ENCODE measurements around the gene ABCF3.

ABCF3 gene

DNA sequence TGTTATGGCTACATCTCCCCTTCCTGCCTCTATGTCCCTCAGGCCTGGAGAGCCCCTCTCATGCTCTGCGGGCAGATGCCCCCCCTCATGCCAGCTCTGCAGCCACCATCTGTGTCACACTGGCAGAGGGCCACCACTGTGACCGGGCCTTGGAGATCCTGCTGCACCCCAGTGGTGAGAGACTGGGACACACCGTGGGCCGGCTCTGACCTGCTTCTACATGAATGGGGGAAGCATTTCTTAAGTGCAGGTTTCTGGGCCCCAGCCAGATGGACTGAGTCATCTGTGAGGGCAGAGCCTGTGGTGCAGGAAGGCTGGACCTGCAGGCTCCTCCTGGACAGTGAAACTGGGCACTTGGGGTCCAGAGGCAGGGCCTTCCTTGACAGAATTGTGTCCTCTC, 48.2 kb downstream of the ABCF3 start:
- no peak for DNase-seq

DNA sequence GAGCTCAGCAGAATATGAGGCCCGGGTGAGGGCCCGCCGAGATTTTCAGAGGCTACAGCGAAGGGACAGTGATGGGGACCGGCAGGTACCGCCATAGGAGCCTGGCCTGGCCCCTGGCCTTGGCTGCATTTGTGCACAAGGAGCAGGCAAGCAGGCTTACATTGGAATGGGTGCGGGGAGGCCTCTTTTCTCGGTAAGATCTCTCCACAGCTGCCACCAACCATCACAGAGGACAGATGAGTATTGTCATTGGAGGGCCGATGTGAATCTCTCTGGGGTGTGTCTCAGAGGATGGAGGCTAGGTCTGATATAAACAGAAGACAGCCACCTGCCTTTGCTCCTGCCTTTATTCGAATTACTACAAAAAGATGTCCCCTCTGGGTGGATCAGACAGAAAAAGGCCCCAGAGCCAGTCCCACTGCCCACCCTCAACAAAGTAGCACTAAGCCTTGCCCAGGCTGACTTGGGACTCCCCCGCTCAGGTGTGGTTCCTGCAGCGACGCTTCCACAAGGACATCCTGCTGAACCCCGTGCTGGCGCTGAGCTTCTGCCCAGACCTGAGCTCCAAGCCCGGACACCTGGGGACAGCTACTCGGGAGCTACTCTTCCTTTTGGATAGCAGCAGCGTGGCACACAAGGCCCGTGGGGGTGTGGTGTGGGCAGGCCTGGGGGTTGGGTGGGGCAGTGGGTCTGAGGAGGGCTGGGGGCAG, 48.8 kb downstream of the ABCF3 start:
- no peak for DNase-seq

DNA sequence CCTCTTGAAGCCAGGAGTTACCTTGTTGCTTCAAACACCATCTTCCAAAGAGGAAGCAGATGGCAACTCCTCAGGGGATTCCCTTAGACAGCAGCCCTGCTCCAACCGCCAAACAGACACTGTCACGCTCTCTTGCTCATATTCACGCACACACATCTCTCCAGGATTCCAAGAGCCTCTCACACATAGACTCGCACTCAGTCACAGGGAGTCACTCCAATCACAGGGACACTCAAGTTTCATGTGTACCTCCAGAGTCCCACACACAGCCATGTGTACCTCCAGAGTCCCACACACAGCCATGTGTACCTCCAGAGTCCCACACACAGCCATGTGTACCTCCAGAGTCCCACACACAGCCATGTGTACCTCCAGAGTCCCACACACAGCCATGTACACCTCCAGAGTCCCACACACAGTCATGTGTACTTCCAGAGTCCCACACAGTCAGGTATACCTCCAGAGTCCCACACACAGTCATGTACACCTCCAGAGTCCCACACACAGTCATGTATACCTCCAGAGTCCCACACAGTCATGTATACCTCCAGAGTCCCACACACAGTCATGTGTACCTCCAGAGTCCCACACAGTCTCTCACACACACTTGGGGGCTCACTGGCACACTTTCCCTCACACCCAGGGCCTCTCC, 49.5 kb downstream of the ABCF3 start:
- DNase-seq, result no peak

DNA sequence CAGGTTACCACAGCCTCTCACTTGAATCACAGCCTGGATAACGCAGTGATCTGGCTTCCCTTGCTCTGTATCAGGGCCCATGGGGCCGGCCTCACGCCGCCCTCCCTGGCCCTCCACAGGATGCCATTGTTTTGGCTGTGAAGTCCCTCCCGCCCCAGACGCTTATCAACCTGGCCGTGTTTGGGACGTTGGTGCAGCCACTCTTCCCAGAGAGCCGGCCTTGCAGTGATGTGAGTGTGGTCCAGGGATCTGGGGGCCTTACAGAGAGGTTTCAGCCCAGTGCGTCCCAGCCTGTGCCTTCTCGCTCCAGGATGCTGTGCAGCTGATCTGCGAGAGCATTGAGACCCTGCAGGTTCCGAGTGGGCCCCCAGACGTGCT, 50.0 kb downstream of the ABCF3 start:
- DNase-seq, result no peak

DNA sequence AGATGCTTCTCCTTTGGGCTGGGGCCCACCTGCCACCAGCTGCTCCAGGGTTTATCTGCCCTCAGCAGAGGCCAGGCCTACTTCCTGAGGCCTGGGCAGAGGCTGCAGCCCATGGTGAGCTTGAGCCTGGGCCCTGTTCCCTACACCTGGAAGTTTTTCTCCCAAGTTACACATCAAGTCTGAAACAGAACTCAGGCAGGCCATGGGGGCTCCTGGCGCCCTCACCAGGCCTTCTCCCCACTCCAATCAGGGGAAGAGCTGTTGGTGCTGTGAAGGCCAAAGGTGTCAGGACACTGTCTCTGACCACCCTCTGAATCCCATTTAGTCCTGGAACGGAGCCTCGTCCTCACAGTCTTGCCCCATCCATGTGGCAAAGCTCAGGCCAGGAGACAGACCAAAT, 50.6 kb downstream of the ABCF3 start:
- DNase-seq, result no peak

DNA sequence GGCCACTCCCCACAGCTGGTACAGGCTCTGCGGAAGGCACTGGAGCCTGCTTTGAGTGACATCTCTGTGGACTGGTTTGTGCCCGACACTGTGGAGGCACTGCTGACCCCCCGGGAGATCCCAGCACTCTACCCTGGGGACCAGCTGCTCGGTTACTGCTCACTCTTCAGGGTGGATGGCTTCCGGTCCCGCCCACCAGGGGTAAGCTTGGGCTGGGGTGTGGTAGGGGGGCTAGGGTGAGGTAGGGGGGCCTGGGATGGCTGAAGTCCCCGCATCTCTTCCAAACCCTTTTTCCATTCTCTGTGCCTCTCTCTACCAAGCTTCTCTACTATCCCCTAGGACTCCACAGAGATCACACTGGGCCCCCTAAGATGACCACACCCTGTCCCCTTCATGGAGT, 51.2 kb downstream of the ABCF3 start:
- DNase-seq, result no peak

DNA sequence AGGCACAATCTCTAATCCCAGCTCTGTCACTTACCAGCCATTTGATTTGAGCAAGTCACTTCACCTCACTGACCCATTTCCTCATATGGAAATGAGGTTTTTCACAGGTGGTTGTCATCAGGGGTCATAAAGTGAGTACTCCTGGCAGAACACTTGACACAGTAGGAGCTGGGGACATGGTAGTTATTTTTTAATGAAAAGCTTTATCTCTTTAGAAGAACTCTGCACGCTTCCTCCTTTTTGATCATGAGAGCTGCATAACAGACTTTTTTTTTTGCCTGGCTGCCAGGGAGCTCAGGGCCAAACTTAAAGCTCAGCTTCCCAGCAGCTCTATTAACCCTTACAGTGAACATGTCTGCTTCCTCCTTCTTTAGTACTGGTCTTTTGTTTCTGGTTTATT, 51.8 kb downstream of the ABCF3 start:
- no peak for DNase-seq

DNA sequence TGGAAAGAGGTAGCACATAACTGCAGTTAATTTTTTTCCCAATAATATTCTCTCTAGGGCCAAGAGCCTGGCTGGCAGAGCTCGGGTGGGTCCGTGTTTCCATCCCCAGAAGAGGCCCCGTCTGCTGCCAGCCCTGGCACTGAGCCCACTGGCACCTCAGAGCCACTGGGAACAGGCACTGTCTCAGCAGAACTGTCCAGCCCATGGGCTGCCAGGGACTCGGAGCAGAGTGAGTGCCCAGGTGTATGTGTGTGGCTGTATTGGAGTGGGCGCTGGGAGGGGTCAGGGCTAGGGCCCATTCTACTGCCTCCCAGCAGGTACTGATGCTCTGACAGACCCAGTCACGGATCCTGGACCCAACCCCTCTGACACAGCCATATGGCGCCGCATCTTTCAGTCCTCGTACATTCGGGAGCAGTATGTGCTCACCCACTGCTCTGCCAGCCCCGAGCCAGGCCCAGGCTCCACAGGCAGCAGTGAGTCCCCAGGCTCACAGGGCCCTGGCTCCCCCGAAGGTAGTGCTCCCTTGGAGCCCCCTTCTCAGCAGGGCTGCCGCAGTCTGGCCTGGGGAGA, 52.3 kb downstream of the ABCF3 start:
- DNase-seq, result no peak

DNA sequence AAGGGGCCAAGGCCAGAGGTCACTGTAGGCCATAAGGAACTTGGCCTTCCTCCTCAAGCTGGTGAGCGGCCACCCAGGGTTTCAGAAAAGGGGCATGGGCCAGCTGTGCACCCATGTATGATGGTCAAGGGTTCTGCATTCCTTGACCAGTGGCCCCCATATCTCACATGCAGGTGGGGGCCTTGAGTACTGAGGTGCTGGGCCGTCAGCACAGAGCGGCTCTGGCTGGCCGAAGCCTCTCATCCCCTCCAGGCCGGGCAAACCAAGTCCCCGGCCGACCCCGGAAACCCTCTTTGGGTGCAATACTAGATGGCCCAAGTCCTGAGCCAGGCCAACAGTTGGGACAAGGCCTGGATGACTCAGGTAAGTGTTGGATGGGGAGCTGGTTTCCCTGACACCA, 53.2 kb downstream of the ABCF3 start:
- no peak for DNase-seq

DNA sequence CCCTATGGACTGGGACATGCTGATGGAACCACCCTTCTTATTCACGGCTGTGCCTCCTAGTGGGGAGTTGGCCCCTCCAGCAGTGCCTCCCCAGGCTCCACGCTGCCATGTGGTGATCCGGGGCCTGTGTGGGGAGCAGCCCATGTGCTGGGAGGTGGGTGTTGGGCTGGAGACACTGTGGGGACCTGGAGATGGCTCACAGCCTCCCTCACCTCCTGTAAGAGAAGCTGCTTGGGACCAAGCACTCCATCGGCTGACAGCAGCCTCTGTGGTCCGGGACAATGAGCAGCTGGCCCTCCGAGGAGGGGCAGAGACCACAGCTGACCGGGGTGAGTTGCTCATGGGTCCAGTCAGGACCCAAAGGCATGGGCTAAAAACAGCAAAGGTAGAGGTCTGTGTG, 53.7 kb downstream of the ABCF3 start:
- DNase-seq, result no peak

DNA sequence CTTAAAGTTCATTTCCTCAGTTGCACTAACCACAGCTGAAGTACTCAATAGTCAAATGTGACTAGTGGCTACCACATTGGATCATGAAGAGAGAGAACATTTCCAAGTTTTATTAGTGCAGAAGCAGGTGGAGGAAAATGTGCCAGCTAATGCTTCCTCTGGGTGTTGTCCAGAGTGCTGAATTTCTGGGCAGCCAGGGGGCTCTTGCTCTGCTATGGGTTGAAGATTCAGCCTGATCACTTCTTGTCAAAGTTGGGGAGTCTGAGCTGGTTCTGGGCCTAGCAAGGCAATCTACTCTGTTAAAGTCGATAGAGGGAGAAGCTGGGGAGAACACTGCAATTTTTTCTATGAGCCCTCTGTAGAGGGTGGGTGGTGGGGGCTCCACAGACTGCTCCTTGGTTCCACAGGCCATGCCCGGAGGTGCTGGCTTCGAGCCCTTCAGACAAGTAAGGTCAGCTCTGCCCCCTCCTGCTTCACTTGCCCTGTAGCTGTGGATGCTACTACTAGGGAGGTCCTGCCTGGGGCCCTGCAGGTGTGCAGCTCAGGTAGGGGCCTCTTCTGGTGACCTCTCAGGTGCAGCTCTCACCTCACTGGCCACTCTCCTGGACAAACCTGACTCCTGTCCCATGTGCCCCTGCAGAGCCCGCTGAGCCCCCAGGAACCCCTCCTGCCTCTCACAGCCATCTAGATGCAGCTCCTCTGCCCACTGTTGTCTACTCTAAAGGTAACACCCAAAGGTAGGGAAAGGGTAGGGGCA, 54.6 kb downstream of the ABCF3 start:
- DNase-seq, result peak; percentile 53

DNA sequence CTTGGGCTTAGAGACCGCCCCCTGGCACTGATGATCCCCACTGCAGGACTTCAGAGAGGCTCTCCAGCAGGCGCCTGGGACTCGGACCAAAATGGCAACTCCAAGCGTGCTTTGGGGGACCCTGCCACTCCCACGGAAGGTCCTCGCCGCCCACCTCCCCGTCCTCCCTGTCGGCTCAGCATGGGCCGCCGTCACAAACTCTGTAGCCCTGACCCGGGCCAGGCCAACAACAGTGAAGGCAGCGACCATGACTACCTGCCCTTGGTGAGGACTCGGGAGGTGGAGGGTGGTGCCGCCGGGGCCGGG, 55.1 kb downstream of the ABCF3 start:
- no peak for DNase-seq

DNA sequence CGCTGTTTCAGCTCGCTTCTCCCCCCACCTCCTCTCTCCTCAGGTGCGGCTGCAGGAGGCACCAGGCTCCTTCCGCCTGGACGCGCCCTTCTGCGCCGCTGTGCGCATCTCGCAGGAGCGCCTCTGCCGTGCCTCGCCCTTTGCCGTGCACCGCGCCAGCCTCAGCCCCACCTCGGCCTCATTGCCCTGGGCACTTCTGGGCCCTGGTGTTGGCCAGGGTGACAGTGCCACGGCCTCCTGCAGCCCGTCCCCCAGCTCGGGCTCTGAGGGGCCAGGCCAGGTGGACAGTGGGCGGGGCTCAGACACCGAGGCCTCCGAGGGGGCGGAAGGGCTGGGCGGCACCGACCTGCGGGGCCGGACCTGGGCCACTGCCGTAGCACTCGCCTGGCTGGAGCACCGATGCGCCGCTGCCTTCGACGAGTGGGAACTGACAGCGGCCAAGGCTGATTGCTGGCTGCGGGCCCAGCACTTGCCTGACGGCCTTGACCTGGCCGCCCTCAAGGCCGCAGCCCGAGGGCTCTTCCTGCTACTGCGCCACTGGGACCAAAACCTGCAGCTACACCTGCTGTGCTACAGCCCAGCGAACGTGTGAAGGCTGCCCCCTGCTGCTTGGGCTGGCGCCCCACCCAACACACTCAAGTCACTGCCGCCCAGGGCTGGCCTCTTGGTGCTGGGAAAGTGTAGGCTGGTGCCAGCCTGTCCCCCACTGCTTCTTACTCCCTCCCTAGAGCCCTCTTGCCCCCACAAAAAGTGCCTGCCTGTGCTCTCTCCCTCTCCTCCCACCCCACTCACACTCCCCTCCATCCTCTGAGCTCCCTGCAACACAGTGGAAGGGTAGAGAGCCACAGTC, 55.7 kb downstream of the ABCF3 start:
- no peak for DNase-seq

DNA sequence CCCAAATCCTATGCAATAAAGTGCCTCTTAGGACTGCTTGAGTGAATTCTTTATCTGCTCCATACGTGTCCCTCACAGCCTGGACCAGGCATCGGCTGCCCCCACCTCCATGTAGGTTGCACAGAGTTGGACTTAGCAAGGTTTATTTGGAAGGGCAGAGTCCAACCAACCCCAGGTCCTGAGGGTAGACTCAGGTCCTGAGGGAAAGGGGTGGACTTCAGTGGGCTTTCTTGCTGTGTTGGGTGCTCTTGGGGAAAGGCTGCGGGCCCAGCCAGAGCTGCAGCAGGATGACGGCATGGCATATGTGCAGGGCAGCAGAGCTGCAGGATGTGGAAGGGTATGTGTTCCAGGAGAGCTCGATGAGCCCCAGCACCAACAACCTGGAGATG, 56.3 kb downstream of the ABCF3 start:
- no peak for DNase-seq

All from right hindlimb (tissue), 1 donor.